ENCODE data around the gene RAMP3. TPM values are rescaled to one million over a fixed set of nuclear protein-coding genes. Genes with fewer than 3 reads are reported as not detected.

RAMP3 gene
- total and polyA plus RNA-seq, 2 donors (not counting 1 experiment from before 2014, with no cell fraction given): 0.17 TPM; not detected in 1

DNA sequence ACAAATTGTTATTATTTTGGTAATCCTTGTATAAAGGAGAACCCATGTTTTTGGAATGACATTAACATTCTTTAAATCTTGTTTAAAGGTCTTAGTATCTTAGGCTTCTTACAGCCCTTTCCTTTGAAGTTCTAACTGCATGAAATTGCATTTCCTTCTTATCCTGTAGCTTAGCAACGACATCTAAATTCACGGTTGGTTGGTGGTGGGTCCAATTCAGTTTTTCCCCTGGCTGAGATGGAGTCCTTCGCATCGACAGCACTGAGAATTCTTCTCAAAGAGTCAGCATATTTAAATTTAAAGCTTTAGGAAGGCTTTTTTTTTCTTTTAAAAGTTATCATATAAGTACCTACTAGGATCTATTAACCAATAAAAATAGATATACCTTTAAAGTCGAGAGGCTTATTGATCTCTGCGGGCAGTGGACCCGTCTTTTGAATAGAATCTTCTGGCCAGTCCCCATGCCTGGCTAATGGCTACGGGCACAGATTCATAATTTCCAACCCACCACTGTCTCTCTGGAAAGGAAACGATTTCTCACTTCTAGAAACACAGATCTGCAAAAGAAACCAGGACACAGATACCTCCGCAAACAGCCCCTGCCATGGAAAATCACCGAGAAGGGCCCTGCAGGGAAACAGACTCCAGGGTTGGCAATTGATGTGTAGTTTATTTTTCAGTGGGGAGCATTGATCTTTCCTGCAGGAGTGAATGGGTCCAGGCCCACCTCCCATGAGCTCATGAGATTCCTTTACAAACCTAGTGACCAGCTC, 63.4 kb downstream of the RAMP3 start:
- no peaks in the 10 kb centered on the region for H3K79me2 ChIP-seq (ENCODE audit: control insufficient read depth, insufficient read depth, low read length)
- H2AFZ ChIP-seq (ENCODE audit: low read length): no peak overlapping the region
- H3K9me3 ChIP-seq (ENCODE audit: control insufficient read depth, insufficient read depth, low read depth, low read length): no peaks in the 10 kb centered on the region
- no peaks in the 10 kb centered on the region for H3K36me3 ChIP-seq (ENCODE audit: control insufficient read depth, insufficient read depth, low read length)
- H3K9ac ChIP-seq (ENCODE audit: insufficient read depth, low read length): no peak overlapping the region
- H3K27me3 ChIP-seq (ENCODE audit: control insufficient read depth, insufficient read depth, low read length): peaks cover 10% of the 10 kb centered on the region
- H3K4me1 ChIP-seq (ENCODE audit: control insufficient read depth, extremely low read depth, insufficient read depth, low read length): no peaks in the 10 kb centered on the region
- TF ChIP-seq EZH2 (IDR thresholded peaks at IDR 0.05; ENCODE audit: low read length, missing control alignments): no peak
- TF ChIP-seq, protein P1, sequence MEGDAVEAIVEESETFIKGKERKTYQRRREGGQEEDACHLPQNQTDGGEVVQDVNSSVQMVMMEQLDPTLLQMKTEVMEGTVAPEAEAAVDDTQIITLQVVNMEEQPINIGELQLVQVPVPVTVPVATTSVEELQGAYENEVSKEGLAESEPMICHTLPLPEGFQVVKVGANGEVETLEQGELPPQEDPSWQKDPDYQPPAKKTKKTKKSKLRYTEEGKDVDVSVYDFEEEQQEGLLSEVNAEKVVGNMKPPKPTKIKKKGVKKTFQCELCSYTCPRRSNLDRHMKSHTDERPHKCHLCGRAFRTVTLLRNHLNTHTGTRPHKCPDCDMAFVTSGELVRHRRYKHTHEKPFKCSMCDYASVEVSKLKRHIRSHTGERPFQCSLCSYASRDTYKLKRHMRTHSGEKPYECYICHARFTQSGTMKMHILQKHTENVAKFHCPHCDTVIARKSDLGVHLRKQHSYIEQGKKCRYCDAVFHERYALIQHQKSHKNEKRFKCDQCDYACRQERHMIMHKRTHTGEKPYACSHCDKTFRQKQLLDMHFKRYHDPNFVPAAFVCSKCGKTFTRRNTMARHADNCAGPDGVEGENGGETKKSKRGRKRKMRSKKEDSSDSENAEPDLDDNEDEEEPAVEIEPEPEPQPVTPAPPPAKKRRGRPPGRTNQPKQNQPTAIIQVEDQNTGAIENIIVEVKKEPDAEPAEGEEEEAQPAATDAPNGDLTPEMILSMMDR (conservative IDR thresholded peaks at IDR 0.05 in 1 of 2, IDR thresholded peaks at IDR 0.05 in 1 of 2; ENCODE audit: low read depth in 1 of 2, low read length in 2 of 2): no peak
- no peaks in the 10 kb centered on the region for H4K20me1 ChIP-seq (ENCODE audit: control insufficient read depth, extremely low read depth, insufficient read depth, low read length)
- DNase-seq (ENCODE audit: low read depth in 2 of 2): no peak
- no peak overlapping the region for H3K4me3 ChIP-seq (replicated peaks in 1 of 4; ENCODE audit: control extremely low read depth in 1 of 4, insufficient read depth in 1 of 4, low read depth in 3 of 4, low read length in 4 of 4)
- H3K27ac ChIP-seq (ENCODE audit: insufficient read depth, low read length): no peak overlapping the region
- H3K4me2 ChIP-seq (ENCODE audit: extremely low read depth, insufficient read depth, low read length): no peak overlapping the region

DNA sequence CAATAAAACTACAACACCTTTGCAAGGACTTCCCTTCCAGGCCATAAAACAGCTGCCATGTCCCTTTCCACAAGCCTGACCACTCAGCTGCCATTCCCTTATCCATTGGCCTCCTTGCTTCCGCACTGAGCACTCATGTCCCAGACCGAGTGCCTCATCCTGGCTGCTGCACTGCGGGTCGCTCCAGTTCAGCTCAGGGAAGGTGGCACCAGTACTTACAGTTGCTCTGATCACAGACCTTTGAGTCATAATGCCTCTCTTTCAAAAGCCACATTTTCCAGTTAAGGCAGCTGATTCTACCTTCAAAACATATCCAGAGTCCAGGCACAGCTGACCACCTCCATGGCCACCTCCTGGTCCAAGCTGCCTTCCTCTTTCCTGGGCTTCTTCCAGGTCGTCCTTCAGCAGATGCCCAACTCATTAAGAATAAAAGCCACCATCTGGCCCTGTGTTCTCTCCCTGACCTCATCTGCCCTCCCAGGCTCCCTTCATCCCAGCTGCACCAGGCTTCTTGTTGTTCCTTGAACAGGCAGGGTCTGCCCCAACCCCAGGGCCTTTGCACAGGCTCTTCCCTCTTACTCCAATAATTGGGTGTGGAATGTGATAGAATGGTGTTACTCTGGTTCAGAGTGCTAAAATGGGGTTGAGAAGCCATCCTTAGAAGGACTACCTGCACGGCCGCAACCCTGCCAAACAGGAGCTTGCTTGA, 64.5 kb downstream of the RAMP3 start:
- no peak for DNase-seq (ENCODE audit: low read depth in 2 of 2)
- Histone ChIP-seq H3K4me1 (ENCODE audit: control insufficient read depth, extremely low read depth, insufficient read depth, low read length) (no peaks in the 10 kb centered on the region), H3K9me3 (ENCODE audit: control insufficient read depth, insufficient read depth, low read depth, low read length) (no peaks in the 10 kb centered on the region), H3K36me3 (ENCODE audit: control insufficient read depth, insufficient read depth, low read length) (no peaks in the 10 kb centered on the region), H2AFZ (ENCODE audit: low read length) (no peak overlapping the region), H3K4me3 (replicated peaks in 1 of 4; ENCODE audit: control extremely low read depth in 1 of 4, insufficient read depth in 1 of 4, low read depth in 3 of 4, low read length in 4 of 4) (no peak overlapping the region), H3K9ac (ENCODE audit: insufficient read depth, low read length) (no peak overlapping the region), H3K27ac (ENCODE audit: insufficient read depth, low read length) (no peak overlapping the region), H3K79me2 (ENCODE audit: control insufficient read depth, insufficient read depth, low read length) (no peaks in the 10 kb centered on the region), H4K20me1 (ENCODE audit: control insufficient read depth, extremely low read depth, insufficient read depth, low read length) (no peaks in the 10 kb centered on the region), H3K4me2 (ENCODE audit: extremely low read depth, insufficient read depth, low read length) (no peak overlapping the region), H3K27me3 (ENCODE audit: control insufficient read depth, insufficient read depth, low read length) (peaks cover 2% of the 10 kb centered on the region)
- no peak for TF ChIP-seq EZH2 (IDR thresholded peaks at IDR 0.05; ENCODE audit: low read length, missing control alignments)
- TF ChIP-seq, protein P1 (conservative IDR thresholded peaks at IDR 0.05 in 1 of 2, IDR thresholded peaks at IDR 0.05 in 1 of 2; ENCODE audit: low read depth in 1 of 2, low read length in 2 of 2): no peak

- Histone ChIP-seq H2AFZ (ENCODE audit: low read length) (no peak overlapping the region), H3K9ac (ENCODE audit: insufficient read depth, low read length) (no peak overlapping the region), H3K27ac (ENCODE audit: insufficient read depth, low read length) (no peak overlapping the region), H4K20me1 (ENCODE audit: control insufficient read depth, extremely low read depth, insufficient read depth, low read length) (no peaks in the 10 kb centered on the region), H3K4me3 (replicated peaks in 1 of 4; ENCODE audit: control extremely low read depth in 1 of 4, insufficient read depth in 1 of 4, low read depth in 3 of 4, low read length in 4 of 4) (no peak overlapping the region), H3K27me3 (ENCODE audit: control insufficient read depth, insufficient read depth, low read length) (peaks cover 2% of the 10 kb centered on the region), H3K9me3 (ENCODE audit: control insufficient read depth, insufficient read depth, low read depth, low read length) (no peaks in the 10 kb centered on the region), H3K4me1 (ENCODE audit: control insufficient read depth, extremely low read depth, insufficient read depth, low read length) (no peaks in the 10 kb centered on the region), H3K79me2 (ENCODE audit: control insufficient read depth, insufficient read depth, low read length) (no peaks in the 10 kb centered on the region), H3K36me3 (ENCODE audit: control insufficient read depth, insufficient read depth, low read length) (no peaks in the 10 kb centered on the region), H3K4me2 (ENCODE audit: extremely low read depth, insufficient read depth, low read length) (no peak overlapping the region)
- no peak for DNase-seq (ENCODE audit: low read depth in 2 of 2)
- TF ChIP-seq, protein P1 (conservative IDR thresholded peaks at IDR 0.05 in 1 of 2, IDR thresholded peaks at IDR 0.05 in 1 of 2; ENCODE audit: low read depth in 1 of 2, low read length in 2 of 2): no peak
- TF ChIP-seq EZH2 (IDR thresholded peaks at IDR 0.05; ENCODE audit: low read length, missing control alignments): no peak
These were observed 65.5 kb downstream of the RAMP3 start for GRCh38 chr7:45223078-45223477.

Measured in fibroblast of lung (primary cell).